HUDEP-2 (cell line): ENCODE data around the gene GINS2.

Experiments
- DNase-seq, 76 experiments: peaks; one replicate each; lab custom pipeline; 2025; ENCODE audit not compliant: unreplicated experiment in 76 of 76; lab: John Stamatoyannopoulos, UW

The GINS2 gene

DNA sequence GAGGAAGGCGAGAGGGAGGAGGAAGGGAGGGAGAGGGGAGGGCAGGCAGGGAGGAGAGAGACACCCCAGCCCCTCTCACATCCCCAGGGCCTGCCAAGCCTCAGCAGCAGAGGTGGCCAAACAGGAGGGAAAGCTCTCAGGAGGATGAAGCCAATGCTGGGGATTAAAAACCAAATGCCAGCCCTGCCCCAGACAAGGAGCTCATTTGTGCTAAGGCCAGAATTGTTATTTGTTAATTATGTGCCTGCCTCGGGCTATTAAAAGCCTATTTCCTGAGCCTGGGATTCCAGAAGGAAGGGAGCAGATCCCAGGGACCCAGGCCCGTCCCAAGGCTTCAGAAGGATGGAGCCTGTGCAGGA is 27.9 kb upstream of the GINS2 start:
- no peak for DNase-seq

DNA sequence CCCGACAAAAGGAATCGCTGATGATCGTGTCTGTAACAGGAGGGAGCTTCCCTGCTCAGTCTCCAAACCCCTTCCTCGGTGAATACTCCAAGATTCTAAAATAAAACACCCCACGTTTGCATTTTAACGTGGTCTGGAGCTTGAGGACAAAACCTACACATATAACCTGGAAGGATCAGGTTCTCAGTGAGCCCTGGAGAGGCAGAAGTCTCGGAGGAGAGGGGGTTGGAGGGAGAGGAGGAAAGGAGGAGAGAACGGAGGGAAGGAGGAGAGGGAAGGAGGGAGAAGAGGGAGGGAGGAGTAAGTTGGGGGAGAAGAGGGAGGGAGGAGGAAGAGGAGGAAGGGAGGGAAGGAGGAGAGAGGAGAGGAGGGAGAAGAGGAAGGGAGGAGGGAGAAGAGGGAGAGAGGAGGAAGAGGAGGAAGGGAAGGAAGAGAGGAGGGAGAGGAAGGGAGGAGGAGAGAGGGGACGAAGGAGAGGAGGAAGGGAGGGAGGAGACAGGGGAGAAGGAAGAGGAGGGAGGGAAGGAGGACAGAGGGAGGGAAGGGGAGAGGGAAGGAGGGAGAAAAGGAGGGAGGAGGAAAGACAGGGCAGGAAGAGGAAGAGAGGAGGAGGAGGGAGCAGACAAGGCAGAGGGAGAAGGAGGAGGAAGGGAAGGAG is 27.4 kb upstream of the GINS2 start:
- no peak for DNase-seq

DNA sequence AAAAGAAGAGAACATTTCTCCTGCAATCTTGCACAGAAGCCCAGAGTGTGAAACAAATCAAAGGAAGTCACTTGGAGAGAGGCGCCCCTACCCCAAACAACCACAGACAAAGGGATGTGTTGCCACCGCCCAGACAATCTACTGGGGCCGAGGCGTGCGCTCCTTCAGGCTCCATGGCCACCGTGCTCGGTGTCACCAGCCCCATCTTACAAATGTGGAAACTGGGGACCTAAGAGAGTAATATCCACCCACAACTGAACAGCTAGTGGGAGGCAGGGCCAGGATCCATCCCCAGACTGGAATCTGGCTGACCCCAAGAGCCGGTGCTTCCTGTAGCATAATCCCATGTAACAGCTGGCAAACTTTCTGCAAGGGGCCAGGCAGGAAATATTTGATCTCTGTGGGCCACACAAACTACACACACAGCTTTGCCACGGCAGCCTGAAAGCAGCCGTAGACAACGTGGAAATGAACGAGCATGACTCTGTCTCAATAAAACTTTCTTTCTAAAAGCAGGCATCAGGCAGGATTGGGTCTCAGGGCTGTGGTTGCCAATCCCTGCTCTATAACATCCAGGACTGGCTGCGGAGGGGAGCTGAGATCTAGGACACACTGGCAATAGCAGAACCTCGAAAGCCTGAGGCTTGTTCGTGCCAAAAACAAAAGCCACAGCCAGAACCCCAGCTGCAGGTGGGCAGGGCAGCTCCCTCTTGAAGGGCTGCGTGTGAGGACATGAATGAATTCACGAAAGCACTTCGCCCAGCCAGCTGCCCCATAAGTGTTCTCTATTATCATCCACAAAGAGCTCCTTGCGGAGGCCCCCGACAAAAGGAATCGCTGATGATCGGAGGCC is 26.6 kb upstream of the GINS2 start:
- no peak for DNase-seq

DNA sequence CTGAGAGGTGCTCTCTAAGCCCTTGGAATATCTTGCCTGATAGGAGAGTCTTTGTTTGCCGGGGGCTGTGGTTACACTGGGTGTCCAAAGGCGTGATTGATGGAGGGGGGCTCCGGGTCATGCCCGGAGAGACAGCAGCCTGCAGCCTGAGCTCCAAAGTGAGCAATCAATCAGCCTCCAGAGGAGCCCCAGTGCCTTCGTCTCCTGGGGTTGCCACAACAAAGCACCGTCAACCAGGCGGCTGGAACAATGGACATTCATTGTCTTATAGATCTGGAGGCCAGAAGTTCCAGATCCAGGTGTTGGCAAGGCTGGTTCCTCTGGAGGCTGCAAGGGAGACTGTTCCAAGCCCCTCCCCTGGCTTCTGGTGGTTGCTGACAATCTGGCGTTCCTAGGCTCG is 24.0 kb upstream of the GINS2 start:
- DNase-seq = no peak

DNA sequence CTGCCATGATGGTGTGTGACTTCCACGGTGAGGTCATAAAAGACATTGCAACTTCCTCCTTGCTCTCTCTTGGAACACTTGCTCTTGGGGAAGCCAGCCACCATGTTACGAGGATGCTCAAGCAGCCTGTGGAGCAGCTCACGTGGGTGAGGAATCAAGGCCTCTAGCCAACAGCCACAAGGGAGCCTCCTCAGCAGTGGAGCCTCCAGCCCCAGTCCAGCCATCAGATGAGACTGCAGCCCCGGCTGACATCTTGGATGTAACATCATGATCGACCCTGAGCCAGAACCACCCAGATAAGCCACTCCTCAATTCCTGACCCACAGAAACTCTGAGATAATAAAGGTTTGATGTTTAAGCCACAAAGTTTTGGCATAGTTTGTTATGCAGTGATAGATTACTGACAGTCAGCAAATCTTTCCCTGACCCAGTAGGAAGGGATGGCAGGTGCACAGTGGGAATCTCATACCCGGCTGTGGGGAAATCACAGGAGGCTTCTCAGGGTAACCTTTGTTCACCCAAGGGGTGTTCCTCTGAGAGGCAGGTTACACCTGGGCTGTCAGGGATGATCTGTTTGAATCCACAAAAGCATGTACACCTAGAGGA is 23.3 kb upstream of the GINS2 start:
- no peak for DNase-seq

DNA sequence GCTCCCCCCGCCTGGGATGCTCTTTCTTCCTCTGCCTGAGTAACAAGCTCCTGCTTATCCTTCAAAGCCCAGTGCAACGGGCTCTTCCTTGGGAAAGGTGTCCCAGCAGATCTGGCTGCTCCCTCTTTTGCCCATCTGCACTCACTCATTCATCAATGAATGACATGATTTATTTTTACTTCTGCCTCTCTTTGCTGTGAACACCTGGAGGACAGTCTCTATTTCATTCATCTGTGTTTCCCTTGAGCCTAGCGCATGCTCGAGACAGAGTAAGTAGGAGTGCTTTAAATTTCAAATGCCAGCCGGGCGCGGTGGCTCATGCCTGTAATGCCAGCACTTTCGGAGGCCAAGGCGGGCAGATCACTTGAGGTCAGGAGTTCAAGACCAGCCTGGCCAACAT is 22.0 kb upstream of the GINS2 start:
- DNase-seq = no peak

DNA sequence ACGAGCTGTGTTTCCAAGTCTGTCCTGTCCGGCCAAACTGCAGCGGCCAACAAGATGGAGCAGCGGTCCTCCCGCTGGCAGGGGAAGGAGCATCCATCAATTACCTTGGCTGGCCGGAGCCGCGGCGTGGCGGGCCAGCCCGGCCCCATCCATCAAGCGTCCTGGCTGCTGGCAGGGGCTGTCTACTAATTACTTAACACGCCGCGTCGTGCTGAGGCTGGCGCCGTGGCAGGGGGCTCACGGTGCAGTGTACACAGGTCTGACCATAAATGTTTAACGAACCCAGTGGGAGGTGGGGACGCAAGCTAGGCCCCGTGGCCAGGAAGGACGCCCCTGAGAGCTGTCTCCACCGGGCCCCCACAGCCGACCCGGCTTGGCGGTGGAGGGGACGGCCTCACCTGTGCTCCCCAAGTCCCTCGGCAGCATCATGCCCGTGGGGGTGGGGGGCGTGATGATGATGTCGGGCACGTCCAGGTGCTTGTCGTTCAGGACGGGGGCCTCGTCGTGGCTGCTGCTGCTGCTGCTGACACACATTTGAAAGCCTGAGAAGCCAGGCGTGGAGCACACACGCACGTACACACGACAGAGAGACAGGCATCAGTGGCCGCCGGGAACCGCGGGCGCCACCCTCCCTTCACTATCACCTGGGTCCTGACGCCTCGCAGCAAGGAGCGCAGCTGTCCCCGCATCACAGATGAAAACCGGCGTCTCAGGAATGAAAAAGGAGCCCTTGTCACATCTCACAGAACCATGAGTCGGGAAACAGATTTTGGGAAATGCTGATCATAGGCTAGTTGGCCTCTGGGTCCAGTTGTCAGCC is 21.2 kb upstream of the GINS2 start:
- no peak for DNase-seq

DNA sequence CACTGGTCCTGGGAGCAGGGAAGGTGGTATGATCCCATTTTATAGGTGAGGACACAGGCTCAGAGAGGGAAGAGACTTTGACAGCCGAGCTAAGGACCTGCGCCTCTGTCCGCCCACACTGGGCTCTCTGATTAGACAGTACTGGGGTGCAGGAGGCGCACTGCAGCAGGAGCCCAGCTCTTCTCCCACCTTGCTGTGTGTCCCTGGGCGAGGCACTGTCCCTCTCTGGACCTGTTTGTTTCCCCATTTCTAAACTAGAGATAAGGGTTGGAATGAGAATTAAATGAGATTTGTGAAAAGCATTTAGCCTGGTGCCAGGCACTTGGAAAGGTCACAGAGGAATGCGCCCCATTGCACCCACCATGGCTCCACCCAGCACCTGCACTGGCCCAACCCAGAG is 19.6 kb upstream of the GINS2 start:
- no peak for DNase-seq

DNA sequence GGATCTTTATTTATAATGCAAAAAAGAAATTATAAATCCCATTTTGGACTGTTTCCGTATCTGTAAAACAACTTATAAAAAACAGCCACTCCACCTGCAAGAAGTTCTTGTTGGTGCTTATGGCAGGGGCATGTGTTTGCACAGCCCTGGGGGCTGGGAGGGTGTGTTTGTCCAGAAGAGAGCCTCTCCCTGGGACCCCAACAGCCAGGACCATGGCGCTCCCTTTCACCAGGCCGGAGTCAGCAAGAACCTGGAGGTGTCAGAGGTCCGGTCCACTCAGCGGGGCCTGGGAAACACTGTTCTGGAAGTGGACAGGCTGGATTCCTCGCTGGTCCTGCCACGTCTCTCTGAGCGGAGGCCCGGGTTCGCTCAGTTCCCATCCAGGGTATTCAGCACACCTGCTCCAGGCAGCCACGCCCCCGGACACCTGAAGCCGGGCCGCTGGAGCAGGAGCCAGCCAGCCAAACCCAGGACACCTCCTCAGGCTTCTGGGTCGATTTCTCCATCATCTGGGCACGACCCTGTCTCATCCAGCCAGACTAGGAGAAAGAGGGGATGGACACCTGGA is 18.9 kb upstream of the GINS2 start:
- no peak for DNase-seq

DNA sequence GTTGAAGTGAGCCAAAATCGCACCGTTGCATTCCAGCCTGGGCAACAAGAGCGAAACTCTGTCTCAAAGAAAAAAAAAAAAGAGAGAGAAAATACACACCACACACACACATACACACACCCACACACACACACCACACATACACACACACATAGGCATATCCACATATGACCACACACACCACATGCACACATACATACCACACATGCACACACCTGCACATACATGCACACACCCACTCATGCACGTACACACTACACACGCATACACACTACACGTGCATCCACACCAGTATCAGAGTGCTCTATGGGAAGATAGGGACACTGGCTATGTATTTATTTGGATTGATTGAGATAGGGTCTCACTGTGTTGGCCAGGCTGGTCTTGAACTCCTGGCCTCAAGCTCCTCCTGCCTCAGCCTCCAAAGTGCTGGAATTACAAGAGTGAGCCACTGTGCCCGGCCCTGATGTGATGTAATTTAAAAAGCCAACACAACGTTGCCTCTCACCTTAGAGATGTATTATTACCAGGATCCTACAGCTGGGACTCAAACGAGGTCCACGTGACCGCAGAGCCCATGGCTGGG is 17.8 kb upstream of the GINS2 start:
- DNase-seq = no peak

DNA sequence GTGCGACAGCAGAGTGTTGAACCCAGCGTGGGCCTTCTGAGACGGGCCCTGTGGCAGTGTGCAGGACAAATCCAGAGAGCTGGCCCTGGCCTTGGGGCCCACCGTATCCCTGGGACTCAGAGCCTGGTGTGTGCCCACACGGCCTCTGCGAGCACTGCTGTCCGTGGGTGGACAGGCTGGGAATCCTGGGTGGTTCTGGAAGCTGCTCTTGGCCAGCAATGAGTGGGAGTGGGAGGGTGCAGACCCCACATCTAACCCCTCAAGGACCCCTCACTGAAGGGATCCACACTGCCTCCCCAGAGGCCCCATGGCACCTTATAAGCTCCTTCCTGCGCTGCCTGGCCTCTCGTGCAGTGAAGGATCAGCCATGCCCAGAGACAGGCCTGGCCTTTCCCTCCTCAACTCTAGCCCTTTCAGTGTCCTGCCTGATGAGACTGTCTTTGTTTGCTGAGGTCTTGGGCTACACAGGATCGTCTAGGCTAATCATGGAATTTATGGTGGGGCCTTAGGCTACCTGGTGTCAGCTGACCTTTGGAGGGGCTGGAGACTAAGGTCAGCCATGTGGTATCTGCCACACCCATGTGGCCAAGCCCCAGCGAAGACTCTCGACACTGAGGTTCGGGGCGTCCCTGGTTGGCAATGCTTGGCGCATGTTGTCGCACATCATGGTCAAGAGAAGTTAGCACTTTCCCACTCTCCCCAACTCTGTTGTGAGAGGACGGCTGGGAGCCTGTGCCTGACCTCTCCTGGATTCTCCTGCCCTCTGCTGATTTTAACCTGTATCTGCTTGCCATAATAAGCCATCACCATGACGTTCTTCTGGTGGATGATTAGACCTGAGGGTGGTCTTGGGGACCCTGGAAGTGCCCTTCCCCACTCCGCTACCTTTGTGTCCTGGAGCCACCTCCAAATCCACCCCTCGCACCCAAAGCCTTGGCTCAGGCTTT is 16.4 kb upstream of the GINS2 start:
- DNase-seq = peak in 1 of 76 experiments; percentile 2

DNA sequence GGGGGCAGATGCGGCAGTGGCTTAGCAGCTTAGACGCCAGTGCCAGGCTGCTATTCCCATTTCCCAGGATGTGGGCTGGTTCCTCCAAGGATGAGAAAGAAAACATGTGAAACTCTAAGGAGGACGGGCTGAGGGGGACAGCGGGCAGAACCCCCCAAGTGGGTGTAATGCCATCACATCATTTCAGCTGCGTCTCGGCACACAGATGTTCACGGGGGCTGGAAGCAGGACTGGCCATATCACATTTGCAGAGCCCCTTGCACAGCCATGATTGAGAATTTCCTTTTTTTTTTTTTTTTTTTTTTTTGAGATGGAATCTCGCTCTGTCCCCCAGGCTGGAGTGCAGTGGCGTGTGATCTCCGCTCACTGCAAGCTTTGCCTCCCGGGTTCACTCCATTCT is 15.3 kb upstream of the GINS2 start:
- DNase-seq = no peak

DNA sequence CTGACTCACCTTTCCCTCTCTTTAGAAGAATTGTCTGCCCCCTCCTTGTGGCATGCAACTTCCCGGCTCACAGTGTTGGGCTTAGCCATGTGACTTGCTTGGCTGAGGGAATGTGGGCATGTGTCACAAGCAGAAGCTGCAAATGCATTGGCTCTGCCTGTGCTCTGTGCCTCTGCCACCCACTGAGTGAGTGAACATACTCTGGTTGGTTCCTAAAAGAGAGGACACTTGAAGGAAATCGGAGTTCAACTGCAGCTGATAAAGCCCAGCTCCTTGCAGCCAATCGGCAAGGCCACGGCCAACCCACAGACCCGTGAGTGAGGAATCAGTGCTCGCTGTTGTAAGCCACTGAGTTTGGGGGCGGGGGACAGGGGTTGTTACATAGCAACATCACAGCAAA is 10.9 kb upstream of the GINS2 start:
- peak in 2 of 76 experiments; percentile 8 to 25 for DNase-seq

DNA sequence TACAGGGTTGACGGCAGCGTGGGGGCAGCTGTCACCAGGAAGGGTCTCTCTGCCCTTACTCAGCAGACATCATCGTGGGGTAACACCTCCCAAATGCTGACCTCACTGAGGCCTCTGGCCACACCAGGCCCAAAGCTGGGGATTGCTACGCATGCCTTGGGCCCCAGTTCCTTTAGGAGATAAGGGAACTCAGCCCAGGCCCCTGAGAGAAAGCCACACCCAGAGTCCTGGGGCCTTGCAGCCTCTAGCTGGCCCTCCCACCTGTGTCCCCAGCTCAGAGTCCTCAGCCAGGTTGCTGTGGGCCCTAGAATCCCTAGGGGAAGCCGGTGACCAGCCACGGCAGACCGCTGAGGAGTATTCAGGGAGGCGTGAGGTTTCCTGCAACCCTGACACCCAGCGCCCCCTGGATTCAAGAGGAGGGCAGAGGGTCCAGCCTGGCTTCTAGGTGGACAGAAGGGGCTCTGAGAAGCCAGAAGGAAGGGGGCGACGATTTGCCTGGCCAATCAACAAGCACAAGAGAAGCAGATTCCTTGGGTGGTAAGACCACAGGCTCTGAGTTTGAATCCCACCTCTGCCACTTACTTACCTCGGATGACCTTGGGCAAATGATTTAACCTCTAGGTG is 10.3 kb upstream of the GINS2 start:
- peak in 9 of 76 experiments; percentile 5 to 33 (median 15) for DNase-seq

DNA sequence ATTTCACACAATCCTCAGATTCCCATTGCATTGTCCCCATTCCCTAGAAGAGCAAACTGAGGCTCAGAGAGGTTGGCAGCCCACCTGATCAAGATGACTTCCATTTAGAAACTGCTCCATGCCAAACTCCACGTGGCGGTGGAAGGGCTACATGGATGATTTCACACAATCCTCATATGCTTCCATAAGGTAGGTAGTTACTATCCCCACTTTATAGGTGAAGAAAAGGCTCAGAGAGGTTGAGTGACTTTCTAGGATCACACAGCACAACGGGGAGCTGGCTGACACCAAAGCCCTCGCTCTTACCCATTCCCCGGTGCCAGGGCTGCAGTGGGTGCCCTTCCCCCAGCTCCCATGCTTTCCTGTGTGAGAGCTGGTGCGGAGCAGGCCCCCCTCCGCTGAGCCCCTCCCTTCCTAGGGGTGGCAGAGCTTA is 9.7 kb upstream of the GINS2 start:
- no peak for DNase-seq

DNA sequence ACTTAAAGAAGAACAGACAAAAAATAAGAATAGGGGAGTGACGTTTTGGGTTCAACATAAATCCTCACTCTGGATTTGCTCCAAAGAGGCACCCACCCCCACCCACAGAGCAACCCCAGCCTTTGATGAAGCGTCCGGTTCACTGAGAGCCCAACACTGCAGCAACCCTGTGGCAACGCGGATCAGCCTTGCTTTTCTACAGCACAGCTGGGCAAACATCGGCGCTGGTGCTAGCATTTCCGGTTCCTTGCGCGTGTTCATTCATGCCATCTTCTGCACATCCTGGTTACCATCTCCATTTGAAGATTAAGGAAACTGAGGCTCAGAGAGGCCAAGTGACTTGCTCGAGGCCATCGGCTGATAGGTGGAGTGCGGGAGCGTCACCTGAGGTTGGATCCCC is 8.7 kb upstream of the GINS2 start:
- no peak for DNase-seq

DNA sequence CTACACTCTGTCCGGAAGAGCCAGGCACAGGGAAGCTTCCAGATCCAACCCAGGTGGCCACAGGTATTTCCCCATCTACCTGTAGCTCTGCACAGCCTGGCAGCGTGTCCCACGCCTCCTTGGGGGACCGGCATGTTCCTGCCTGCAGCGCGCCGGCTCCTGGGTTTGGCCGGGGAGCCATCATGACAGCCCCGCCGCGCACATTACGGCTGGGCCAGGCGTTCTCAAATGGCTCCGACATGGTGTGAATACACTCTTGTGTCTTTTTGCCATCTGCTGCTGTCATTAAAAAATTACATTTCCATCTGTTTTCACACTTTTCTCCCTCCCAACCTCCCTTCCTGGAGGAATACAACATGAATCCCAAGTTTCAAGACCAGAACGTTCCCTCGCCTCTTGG is 8.0 kb upstream of the GINS2 start:
- DNase-seq = no peak

DNA sequence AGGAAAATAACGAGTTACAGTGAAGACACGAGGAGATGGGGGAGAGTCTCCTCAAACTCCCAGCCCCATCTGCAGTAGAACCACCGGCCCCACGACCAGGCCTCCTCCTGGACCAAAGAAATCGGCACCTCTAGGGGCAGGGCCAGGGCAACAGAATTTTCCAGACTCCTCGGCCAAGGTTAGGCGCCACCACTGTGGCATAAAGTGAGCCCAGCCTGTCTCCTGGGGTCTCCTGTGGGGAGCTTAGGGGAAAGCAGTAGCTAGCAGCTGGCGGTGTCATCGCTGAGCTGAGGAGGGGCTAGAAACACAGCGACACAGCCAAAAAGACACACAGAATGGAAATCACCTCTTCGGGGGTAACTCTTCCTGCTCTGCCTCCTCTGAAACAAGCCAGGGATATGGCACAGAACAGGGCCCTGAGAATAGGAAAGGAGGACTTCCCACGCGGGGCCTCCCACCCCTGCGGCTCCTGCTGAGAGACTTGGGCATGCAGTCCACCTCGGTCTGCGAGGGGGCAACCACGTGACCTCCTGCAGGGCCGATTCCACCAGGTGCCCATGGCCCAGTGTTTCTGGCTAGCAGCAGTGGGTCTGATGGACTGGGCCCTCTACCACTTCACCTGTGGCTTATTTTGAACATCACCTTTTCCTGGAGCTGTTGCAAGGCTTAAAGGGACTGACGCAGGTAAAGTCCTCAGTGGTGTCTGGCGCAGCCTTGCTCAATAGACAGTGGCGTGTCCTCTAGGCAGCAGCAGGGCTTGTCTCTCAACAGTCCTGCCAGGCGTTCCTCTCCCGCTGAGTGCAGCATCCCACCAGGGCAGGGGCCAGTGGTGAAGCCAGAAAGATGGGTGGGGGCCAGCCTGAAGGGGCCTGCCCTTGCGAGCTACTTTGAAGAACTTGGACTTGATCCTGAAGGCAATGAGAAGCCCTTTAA is 6.7 kb upstream of the GINS2 start:
- no peak for DNase-seq
